ENCODE measurements around the gene SAG.

SAG gene

GRCh38 chr2:233343171-233343705 lies 35.6 kb downstream of the SAG start:
- no peak for TF ChIP-seq CTCF (IDR thresholded peaks at IDR 0.05; ENCODE audit: low read depth, low read length)
- H3K36me3 ChIP-seq, result no peaks in the 10 kb centered on the region
- no peaks in the 10 kb centered on the region for H3K27me3 ChIP-seq
- H3K9me3 ChIP-seq, result no peaks in the 10 kb centered on the region
- DNase-seq, result no peak
- H3K4me1 ChIP-seq, result no peaks in the 10 kb centered on the region
- no peak overlapping the region for H3K4me3 ChIP-seq (ENCODE audit: low read depth, low read length)

GRCh38 chr2:233346376-233346775 lies 38.8 kb downstream of the SAG start:
- H3K27me3 ChIP-seq, result no peaks in the 10 kb centered on the region
- TF ChIP-seq CTCF (IDR thresholded peaks at IDR 0.05; ENCODE audit: low read depth, low read length), result no peak
- H3K9me3 ChIP-seq, result no peaks in the 10 kb centered on the region
- H3K4me3 ChIP-seq (ENCODE audit: low read depth, low read length), result no peak overlapping the region
- H3K36me3 ChIP-seq, result no peaks in the 10 kb centered on the region
- peaks cover 21% of the 10 kb centered on the region for H3K4me1 ChIP-seq
- no peak for DNase-seq

GRCh38 chr2:233346930-233347329 lies 39.3 kb downstream of the SAG start:
- no peak for DNase-seq
- H3K27me3 ChIP-seq, result no peaks in the 10 kb centered on the region
- no peak overlapping the region for H3K4me3 ChIP-seq (ENCODE audit: low read depth, low read length)
- no peaks in the 10 kb centered on the region for H3K9me3 ChIP-seq
- H3K4me1 ChIP-seq, result peaks cover 22% of the 10 kb centered on the region
- H3K36me3 ChIP-seq, result no peaks in the 10 kb centered on the region
- no peak for TF ChIP-seq CTCF (IDR thresholded peaks at IDR 0.05; ENCODE audit: low read depth, low read length)

GRCh38 chr2:233349005-233349998 lies 41.7 kb downstream of the SAG start:
- H3K9me3 ChIP-seq, result no peaks in the 10 kb centered on the region
- no peak for TF ChIP-seq CTCF (IDR thresholded peaks at IDR 0.05; ENCODE audit: low read depth, low read length)
- no peaks in the 10 kb centered on the region for H3K27me3 ChIP-seq
- DNase-seq, result peak; percentile 51
- no peak overlapping the region for H3K4me3 ChIP-seq (ENCODE audit: low read depth, low read length)
- H3K4me1 ChIP-seq, result peaks cover 31% of the 10 kb centered on the region
- H3K36me3 ChIP-seq, result no peaks in the 10 kb centered on the region

GRCh38 chr2:233350708-233351107 lies 43.1 kb downstream of the SAG start:
- Histone ChIP-seq H3K9me3 (no peaks in the 10 kb centered on the region), H3K27me3 (no peaks in the 10 kb centered on the region), H3K36me3 (no peaks in the 10 kb centered on the region), H3K4me3 (ENCODE audit: low read depth, low read length) (no peak overlapping the region), H3K4me1 (peaks cover 35% of the 10 kb centered on the region)
- peak; percentile 12; the same call in 1 of the 2 replicates for TF ChIP-seq CTCF (IDR thresholded peaks at IDR 0.05; ENCODE audit: low read depth, low read length)
- peak; percentile 61 for DNase-seq

GRCh38 chr2:233351423-233351822 lies 43.8 kb downstream of the SAG start:
- TF ChIP-seq CTCF (IDR thresholded peaks at IDR 0.05; ENCODE audit: low read depth, low read length), result no peak
- Histone ChIP-seq H3K9me3 (no peaks in the 10 kb centered on the region), H3K27me3 (no peaks in the 10 kb centered on the region), H3K36me3 (no peaks in the 10 kb centered on the region), H3K4me3 (ENCODE audit: low read depth, low read length) (no peak overlapping the region), H3K4me1 (peaks cover 37% of the 10 kb centered on the region)
- no peak for DNase-seq
